ENCODE results near the gene AIF1L. TPM values are rescaled to one million over a fixed set of nuclear protein-coding genes. Genes with fewer than 3 reads are reported as not detected.
A peak's percentile ranks its signal among the peaks of the same experiment; 100 is the strongest.

The AIF1L gene
- total RNA-seq, 1 experiment from 2014 or later = 103 TPM

DNA sequence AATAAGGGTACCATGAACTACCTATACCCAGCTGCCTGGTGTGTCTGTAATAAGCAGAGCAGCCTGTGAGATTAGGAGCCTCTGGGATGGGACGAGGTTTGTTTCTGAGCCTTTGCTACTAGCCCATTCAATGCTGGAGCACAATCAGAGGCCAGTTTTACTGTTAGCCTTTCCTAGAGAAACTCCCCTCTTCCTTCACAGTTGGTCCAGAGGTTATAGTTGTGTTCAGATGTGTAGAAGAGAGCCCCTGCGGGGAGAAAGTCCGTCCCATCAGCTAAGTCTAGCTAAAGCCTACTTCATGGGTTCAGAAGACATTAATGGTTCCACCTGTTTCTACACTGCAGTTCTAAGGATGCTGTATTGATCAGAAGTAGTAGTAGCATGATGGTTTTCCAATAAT lies 45.8 kb downstream of the AIF1L start:
- CTCF ChIA-PET = no interaction called here
- peaks cover 64% of the 10 kb centered on the region for H3K36me3 Mint-ChIP-seq
- no peak for DNase-seq (ENCODE audit: low spot score)
- TF ChIP-seq, protein P1, sequence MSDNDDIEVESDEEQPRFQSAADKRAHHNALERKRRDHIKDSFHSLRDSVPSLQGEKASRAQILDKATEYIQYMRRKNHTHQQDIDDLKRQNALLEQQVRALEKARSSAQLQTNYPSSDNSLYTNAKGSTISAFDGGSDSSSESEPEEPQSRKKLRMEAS (CRISPR knock-in tag; IDR thresholded peaks at IDR 0.05) = no peak
- TF ChIP-seq, protein P2, sequence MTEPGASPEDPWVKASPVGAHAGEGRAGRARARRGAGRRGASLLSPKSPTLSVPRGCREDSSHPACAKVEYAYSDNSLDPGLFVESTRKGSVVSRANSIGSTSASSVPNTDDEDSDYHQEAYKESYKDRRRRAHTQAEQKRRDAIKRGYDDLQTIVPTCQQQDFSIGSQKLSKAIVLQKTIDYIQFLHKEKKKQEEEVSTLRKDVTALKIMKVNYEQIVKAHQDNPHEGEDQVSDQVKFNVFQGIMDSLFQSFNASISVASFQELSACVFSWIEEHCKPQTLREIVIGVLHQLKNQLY (CRISPR knock-in tag; IDR thresholded peaks at IDR 0.05) = no peak
- TF ChIP-seq, protein P3, sequence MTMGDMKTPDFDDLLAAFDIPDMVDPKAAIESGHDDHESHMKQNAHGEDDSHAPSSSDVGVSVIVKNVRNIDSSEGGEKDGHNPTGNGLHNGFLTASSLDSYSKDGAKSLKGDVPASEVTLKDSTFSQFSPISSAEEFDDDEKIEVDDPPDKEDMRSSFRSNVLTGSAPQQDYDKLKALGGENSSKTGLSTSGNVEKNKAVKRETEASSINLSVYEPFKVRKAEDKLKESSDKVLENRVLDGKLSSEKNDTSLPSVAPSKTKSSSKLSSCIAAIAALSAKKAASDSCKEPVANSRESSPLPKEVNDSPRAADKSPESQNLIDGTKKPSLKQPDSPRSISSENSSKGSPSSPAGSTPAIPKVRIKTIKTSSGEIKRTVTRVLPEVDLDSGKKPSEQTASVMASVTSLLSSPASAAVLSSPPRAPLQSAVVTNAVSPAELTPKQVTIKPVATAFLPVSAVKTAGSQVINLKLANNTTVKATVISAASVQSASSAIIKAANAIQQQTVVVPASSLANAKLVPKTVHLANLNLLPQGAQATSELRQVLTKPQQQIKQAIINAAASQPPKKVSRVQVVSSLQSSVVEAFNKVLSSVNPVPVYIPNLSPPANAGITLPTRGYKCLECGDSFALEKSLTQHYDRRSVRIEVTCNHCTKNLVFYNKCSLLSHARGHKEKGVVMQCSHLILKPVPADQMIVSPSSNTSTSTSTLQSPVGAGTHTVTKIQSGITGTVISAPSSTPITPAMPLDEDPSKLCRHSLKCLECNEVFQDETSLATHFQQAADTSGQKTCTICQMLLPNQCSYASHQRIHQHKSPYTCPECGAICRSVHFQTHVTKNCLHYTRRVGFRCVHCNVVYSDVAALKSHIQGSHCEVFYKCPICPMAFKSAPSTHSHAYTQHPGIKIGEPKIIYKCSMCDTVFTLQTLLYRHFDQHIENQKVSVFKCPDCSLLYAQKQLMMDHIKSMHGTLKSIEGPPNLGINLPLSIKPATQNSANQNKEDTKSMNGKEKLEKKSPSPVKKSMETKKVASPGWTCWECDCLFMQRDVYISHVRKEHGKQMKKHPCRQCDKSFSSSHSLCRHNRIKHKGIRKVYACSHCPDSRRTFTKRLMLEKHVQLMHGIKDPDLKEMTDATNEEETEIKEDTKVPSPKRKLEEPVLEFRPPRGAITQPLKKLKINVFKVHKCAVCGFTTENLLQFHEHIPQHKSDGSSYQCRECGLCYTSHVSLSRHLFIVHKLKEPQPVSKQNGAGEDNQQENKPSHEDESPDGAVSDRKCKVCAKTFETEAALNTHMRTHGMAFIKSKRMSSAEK (CRISPR knock-in tag; IDR thresholded peaks at IDR 0.05; ENCODE audit: borderline replicate concordance) = no peak
- no peak for TF ChIP-seq AR (CRISPR knock-in tag; IDR thresholded peaks at IDR 0.05)
- TF ChIP-seq FOXP4 (CRISPR knock-in tag; IDR thresholded peaks at IDR 0.05) = no peak
- TF ChIP-seq, protein P4, sequence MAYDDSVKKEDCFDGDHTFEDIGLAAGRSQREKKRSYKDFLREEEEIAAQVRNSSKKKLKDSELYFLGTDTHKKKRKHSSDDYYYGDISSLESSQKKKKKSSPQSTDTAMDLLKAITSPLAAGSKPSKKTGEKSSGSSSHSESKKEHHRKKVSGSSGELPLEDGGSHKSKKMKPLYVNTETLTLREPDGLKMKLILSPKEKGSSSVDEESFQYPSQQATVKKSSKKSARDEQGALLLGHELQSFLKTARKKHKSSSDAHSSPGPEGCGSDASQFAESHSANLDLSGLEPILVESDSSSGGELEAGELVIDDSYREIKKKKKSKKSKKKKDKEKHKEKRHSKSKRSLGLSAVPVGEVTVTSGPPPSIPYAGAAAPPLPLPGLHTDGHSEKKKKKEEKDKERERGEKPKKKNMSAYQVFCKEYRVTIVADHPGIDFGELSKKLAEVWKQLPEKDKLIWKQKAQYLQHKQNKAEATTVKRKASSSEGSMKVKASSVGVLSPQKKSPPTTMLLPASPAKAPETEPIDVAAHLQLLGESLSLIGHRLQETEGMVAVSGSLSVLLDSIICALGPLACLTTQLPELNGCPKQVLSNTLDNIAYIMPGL (CRISPR knock-in tag; IDR thresholded peaks at IDR 0.05) = no peak
- TF ChIP-seq, protein P5, sequence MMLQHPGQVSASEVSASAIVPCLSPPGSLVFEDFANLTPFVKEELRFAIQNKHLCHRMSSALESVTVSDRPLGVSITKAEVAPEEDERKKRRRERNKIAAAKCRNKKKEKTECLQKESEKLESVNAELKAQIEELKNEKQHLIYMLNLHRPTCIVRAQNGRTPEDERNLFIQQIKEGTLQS (CRISPR knock-in tag; conservative IDR thresholded peaks at IDR 0.05) = no peak
- no peaks in the 10 kb centered on the region for H3K4me1 Mint-ChIP-seq
- no peaks in the 10 kb centered on the region for H3K9me3 Mint-ChIP-seq
- no peaks in the 10 kb centered on the region for H3K27me3 Mint-ChIP-seq (ENCODE audit: low read depth)
- H3K4me3 Mint-ChIP-seq = no peak overlapping the region
- POLR2A ChIA-PET = no interaction called here
- ATAC-seq = no peak
- H3K27ac Mint-ChIP-seq = no peak overlapping the region

DNA sequence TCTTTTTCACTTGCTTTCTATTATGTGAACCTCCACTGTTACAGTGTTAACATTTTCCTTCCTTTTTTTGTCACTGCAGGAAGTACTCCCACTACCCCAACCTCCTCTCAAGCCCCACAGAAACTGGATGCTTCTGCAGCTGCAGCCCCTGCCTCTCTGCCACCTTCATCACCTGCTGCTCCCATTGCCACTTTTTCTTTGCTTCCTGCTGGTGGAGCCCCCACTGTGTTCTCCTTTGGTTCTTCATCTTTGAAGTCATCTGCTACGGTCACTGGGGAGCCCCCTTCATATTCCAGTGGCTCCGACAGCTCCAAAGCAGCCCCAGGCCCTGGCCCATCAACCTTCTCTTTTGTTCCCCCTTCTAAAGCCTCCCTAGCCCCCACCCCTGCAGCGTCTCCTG lies 47.9 kb downstream of the AIF1L start:
- POLR2A ChIA-PET = no interaction called here
- no peak for DNase-seq (ENCODE audit: low spot score)
- no peaks in the 10 kb centered on the region for H3K9me3 Mint-ChIP-seq
- no peak for TF ChIP-seq TP53 (CRISPR knock-in tag; IDR thresholded peaks at IDR 0.05)
- TF ChIP-seq ZNF423 (CRISPR knock-in tag; IDR thresholded peaks at IDR 0.05) = peak; percentile 55
- H3K36me3 Mint-ChIP-seq = peaks cover 70% of the 10 kb centered on the region
- ATAC-seq = no peak
- H3K27me3 Mint-ChIP-seq (ENCODE audit: low read depth) = no peaks in the 10 kb centered on the region
- CTCF ChIA-PET = no interaction called here
- no peak overlapping the region for H3K27ac Mint-ChIP-seq
- no peaks in the 10 kb centered on the region for H3K4me1 Mint-ChIP-seq
- H3K4me3 Mint-ChIP-seq = no peak overlapping the region

DNA sequence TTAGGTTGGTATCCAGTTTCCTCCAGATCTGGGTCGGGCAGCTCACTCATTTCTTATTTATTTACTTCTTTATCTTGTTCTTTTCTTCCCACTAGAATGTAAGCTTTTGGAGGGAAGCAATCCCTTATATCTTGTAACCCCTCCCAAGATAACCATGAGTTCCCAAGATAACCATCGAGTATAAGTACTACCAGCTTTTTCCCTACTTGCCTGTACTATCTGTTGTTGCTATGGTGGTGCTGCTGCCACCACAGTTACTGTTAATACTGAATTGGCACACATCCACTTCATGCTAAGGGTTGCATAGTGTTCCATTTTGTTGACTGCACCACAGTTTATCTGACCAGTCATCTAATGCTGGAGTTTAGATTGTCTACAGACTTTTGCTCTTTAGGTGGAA lies 48.9 kb downstream of the AIF1L start:
- Mint-ChIP-seq H3K27me3 (ENCODE audit: low read depth) (no peaks in the 10 kb centered on the region), H3K36me3 (peaks cover 70% of the 10 kb centered on the region), H3K4me3 (no peak overlapping the region), H3K27ac (no peak overlapping the region), H3K9me3 (no peaks in the 10 kb centered on the region), H3K4me1 (no peaks in the 10 kb centered on the region)
- no peak for DNase-seq (ENCODE audit: low spot score)
- POLR2A ChIA-PET = no interaction called here
- no peak for ATAC-seq
- CTCF ChIA-PET = no interaction called here
- no peak for TF ChIP-seq PREB (CRISPR knock-in tag; IDR thresholded peaks at IDR 0.05; ENCODE audit: borderline replicate concordance)
- no peak for TF ChIP-seq CBFB (CRISPR knock-in tag; IDR thresholded peaks at IDR 0.05; ENCODE audit: low read depth)
- TF ChIP-seq ZNF232 (CRISPR knock-in tag; IDR thresholded peaks at IDR 0.05) = no peak
- TF ChIP-seq, protein P6, sequence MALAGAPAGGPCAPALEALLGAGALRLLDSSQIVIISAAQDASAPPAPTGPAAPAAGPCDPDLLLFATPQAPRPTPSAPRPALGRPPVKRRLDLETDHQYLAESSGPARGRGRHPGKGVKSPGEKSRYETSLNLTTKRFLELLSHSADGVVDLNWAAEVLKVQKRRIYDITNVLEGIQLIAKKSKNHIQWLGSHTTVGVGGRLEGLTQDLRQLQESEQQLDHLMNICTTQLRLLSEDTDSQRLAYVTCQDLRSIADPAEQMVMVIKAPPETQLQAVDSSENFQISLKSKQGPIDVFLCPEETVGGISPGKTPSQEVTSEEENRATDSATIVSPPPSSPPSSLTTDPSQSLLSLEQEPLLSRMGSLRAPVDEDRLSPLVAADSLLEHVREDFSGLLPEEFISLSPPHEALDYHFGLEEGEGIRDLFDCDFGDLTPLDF (CRISPR knock-in tag; IDR thresholded peaks at IDR 0.05) = no peak
- TF ChIP-seq RELA (CRISPR knock-in tag; IDR thresholded peaks at IDR 0.05; ENCODE audit: borderline replicate concordance) = no peak
- TF ChIP-seq, protein P1 (CRISPR knock-in tag; IDR thresholded peaks at IDR 0.05) = no peak
